Psoas muscle (tissue), 8 donors: ENCODE data around the gene PRDM15. TPM values are rescaled to one million over a fixed set of nuclear protein-coding genes. Genes with fewer than 3 reads are reported as not detected.

Experiments used
- ATAC-seq, 4 donors: fragments of 200-7000 bp; cut with Tn5 transposase; one replicate each; pipeline ENCODE4 v1.9.1; 2020; ENCODE audit warnings: moderate library complexity in 3 of 4, mild to moderate bottlenecking in 2 of 4
- DNase-seq, 2 donors: peaks; one replicate each; pipeline ENCODE4 v3.0.0-alpha.2; 2020
- H3K27ac ChIP-seq: fragments of 200-600 bp; one replicate; pipeline ENCODE4 v1.8.0; 2022
- H3K27me3 ChIP-seq, 3 donors: fragments of 200-600 bp in 1 of 3; one replicate each; pipeline versions ENCODE4 v1.6.1 to v1.8.0; 2013 to 2022; ENCODE audit warnings: low read length in 2 of 3, mild to moderate bottlenecking in 2 of 3, moderate library complexity in 1 of 3; ENCODE audit not compliant: insufficient read depth in 3 of 3
- H3K36me3 ChIP-seq, 2 donors: fragments of 200-600 bp in 1 of 2; one replicate each; pipeline versions ENCODE4 v1.6.1 to v1.8.0; 2013 to 2022; ENCODE audit warnings: low read depth in 1 of 2, mild to moderate bottlenecking in 1 of 2, moderate library complexity in 1 of 2; ENCODE audit not compliant: insufficient read depth in 1 of 2
- H3K4me1 ChIP-seq: fragments of 200-600 bp; one replicate; pipeline ENCODE4 v1.8.0; 2022
- H3K4me3 ChIP-seq: fragments of 200-600 bp; one replicate; pipeline ENCODE4 v1.8.0; 2022; ENCODE audit warnings: mild to moderate bottlenecking
- H3K9me3 ChIP-seq: fragments of 200-600 bp; one replicate; pipeline ENCODE4 v1.8.0; 2022
- CTCF ChIP-seq: fragments of 200-600 bp; IDR thresholded peaks from one replicate; pipeline ENCODE4 v1.8.0; 2022; ENCODE audit warnings: antibody characterized with exemption
- WGBS, 3 donors: extraction: QIAGEN DNeasy Blood & Tissue Kit; methylation state at CpG; one replicate each; pipeline versions ENCODE4 v1.1.6 to v1.1.7; 2013; 5-methylcytosine and 5-hydroxymethylcytosine counted together
- intact Hi-C, 2 donors: fragments of 100-400 bp; cut with DNase I; formaldehyde crosslinking; loops; one replicate each; pipeline versions ENCODE4 v1.11.0 to v1.14.2; 2022
- polyA plus RNA-seq, 3 donors: library from polyadenylated mRNA; stranded (reverse); fragments of 200-250 nt; gene quantifications; one replicate each; pipeline ENCODE4 v1.2.3, GENCODE V29; 2013
- total RNA-seq, 4 donors: library from RNA; stranded (reverse); fragmentation: NEBNext Ultra II Directional in 2 of 4; extraction: Animal tissue kit (Norgen Biotek cat#: 25700) in 2 of 4; gene quantifications; one replicate each; pipeline versions ENCODE4 v1.2.1 to v1.2.4, GENCODE V29; 2021 to 2023
- donor health status: healthy with polysubstance abuse.
- donor health status: DM: no; HTN: no; CAD: no; lungs with moderate emphysema.
- donor health status: Bipolar disorder and iron deficiency.
- donor health status: healthy.
- donor health status: DM: yes; HTN: yes; CAD: no.
- donor health status: DM: no; HTN: no; CAD: no.
- donor health status: DM: no; HTN: no; CAD: no.
- donor health status: DM: yes; HTN: yes; CAD: no.

Gene PRDM15
- total and polyA plus RNA-seq, 7 donors: 2.2 to 6.4 (median 3.7) TPM

- no peak for DNase-seq
- no peaks in the 10 kb centered on the region for H3K27me3 ChIP-seq
- H3K4me3 ChIP-seq: no peak overlapping the region
- H3K9me3 ChIP-seq: no peaks in the 10 kb centered on the region
- TF ChIP-seq CTCF: no peak
- no peak for ATAC-seq
- 93 to 96% (median 94%) methylated on average over 12 of the region's 12 CpGs for WGBS, 3 donors
- intact Hi-C loops: no loop called here
- peaks cover 0 to 49% of the 10 kb centered on the region in 2 donors for H3K36me3 ChIP-seq
- H3K4me1 ChIP-seq: no peaks in the 10 kb centered on the region
- H3K27ac ChIP-seq: no peak overlapping the region
Observed at GRCh38 chr21:41914358-41914757, 35.2 kb upstream of the PRDM15 start.

- TF ChIP-seq CTCF: no peak
- Histone ChIP-seq H3K4me3 (no peak overlapping the region), H3K27ac (no peak overlapping the region), H3K36me3 (peaks cover 2 to 52% of the 10 kb centered on the region in 2 donors), H3K27me3 (no peaks in the 10 kb centered on the region), H3K9me3 (no peaks in the 10 kb centered on the region), H3K4me1 (no peaks in the 10 kb centered on the region)
- intact Hi-C loops: no loop called here
- ATAC-seq (no peak), DNase-seq (no peak)
- WGBS, 3 donors: 93 to 97% (median 95%) methylated on average over 9 of the region's 9 CpGs
Observed at GRCh38 chr21:41913230-41913629, 34.1 kb upstream of the PRDM15 start.

GRCh38 chr21:41908829-41909228 is 29.7 kb upstream of the PRDM15 start:
- no peak overlapping the region for H3K27ac ChIP-seq
- no peak for DNase-seq
- no peak for TF ChIP-seq CTCF
- WGBS, 3 donors: 68 to 79% (median 70%) methylated on average over 3 of the region's 3 CpGs
- ATAC-seq: no peak
- no peaks in the 10 kb centered on the region for H3K4me1 ChIP-seq
- intact Hi-C loops: no loop called here
- no peaks in the 10 kb centered on the region for H3K27me3 ChIP-seq
- H3K36me3 ChIP-seq: peaks cover 2 to 35% of the 10 kb centered on the region in 2 donors
- H3K9me3 ChIP-seq: no peaks in the 10 kb centered on the region
- H3K4me3 ChIP-seq: no peak overlapping the region

- H3K36me3 ChIP-seq: peaks cover 2 to 37% of the 10 kb centered on the region in 2 donors
- TF ChIP-seq CTCF: no peak
- no peak overlapping the region for H3K27ac ChIP-seq
- H3K27me3 ChIP-seq: no peaks in the 10 kb centered on the region
- no peaks in the 10 kb centered on the region for H3K4me1 ChIP-seq
- no peak overlapping the region for H3K4me3 ChIP-seq
- no peaks in the 10 kb centered on the region for H3K9me3 ChIP-seq
- WGBS, 3 donors: 91 to 92% (median 91%) methylated on average over 36 of the region's 36 CpGs
- ATAC-seq (no peak), DNase-seq (no peak)
- intact Hi-C loops: no loop called here
Observed at GRCh38 chr21:41907496-41908258, 28.5 kb upstream of the PRDM15 start.

GRCh38 chr21:41906770-41907169 is 27.6 kb upstream of the PRDM15 start:
- no peak for DNase-seq
- Histone ChIP-seq H3K9me3 (no peaks in the 10 kb centered on the region), H3K4me1 (no peaks in the 10 kb centered on the region), H3K4me3 (no peak overlapping the region), H3K27ac (no peak overlapping the region), H3K27me3 (no peaks in the 10 kb centered on the region), H3K36me3 (peaks cover 2 to 39% of the 10 kb centered on the region in 2 donors)
- no peak for ATAC-seq
- no peak for TF ChIP-seq CTCF
- 86% methylated on average over 14 of the region's 14 CpGs for WGBS, 3 donors
- intact Hi-C loops: no loop called here
